ENCODE results near the gene FGF19.
"Not testable (repeated sequence)": the region's sequence is repeated elsewhere in the genome, so short reads cannot be mapped to it uniquely, and the experiment has no call there.

FGF19 gene

GRCh38 chr11:69692422-69692821, 11.4 kb downstream of the FGF19 start:
- Histone ChIP-seq H3K4me1 (ENCODE audit: control insufficient read depth, insufficient read depth, low read length) (no peaks in the 10 kb centered on the region), H3K27me3 (ENCODE audit: control insufficient read depth, insufficient read depth, low read length) (peaks cover 60% of the 10 kb centered on the region), H3K36me3 (ENCODE audit: insufficient read depth, low read length) (no peaks in the 10 kb centered on the region)

GRCh38 chr11:69691463-69691862, 12.4 kb downstream of the FGF19 start:
- Histone ChIP-seq H3K36me3 (ENCODE audit: insufficient read depth, low read length) (no peaks in the 10 kb centered on the region), H3K4me3 (ENCODE audit: low read length) (no peak overlapping the region), H3K9me3 (replicated peaks; ENCODE audit: low read length) (no peaks in the 10 kb centered on the region), H3K4me2 (ENCODE audit: low read length) (no peak overlapping the region), H3K27me3 (ENCODE audit: control insufficient read depth, insufficient read depth, low read length) (peaks cover 51% of the 10 kb centered on the region), H3K9ac (ENCODE audit: low read depth, low read length) (no peak overlapping the region), H3K4me1 (ENCODE audit: control insufficient read depth, insufficient read depth, low read length) (no peaks in the 10 kb centered on the region)

More at GRCh38 chr11:69692422-69692821, 11.4 kb downstream of the FGF19 start:
- Histone ChIP-seq H3K4me2 (ENCODE audit: low read length) (no peak overlapping the region), H3K9me3 (replicated peaks; ENCODE audit: low read length) (no peaks in the 10 kb centered on the region), H3K9ac (ENCODE audit: low read depth, low read length) (no peak overlapping the region), H3K4me3 (ENCODE audit: low read length) (no peak overlapping the region)

DNA sequence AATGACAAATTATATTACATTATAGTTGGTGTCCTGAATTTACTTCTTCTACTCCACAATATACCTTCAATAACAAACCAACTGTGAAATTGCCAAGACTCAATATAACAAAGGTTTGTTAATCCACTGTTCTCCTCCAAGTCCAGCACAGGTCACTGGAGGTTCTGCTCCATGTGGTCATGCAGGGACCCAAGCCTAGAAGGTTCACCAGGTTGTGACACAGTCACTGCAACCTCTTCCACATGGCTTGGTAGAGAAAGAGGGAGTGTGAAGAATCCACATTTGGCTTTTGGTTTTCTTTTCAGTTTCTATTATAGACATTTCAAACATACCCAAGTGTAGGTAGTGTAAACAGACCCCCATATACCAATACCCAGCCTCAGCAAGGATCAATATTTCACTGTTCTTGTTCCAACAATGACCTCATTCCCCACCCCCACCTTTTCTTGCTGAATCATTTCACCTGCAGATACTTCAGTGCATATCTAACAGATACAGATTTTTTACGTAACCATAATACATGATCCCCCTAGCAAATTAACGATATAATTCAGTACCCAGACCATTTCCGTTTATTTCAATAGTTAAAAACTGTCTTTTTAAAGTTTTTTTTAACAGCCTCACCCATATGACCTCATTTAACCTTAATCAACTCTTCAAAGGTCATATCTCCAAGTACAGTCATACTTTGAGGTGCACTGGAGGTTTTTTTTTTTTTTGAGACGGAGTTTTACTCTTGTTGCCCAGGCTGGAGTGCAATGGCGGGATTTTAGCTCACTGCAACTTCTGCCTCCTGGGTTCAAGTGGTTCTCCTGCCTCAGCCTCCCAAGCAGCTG, 14.1 kb downstream of the FGF19 start:
- no peaks in the 10 kb centered on the region for H3K9me3 ChIP-seq (replicated peaks; ENCODE audit: low read length)
- no peak overlapping the region for H3K4me3 ChIP-seq (ENCODE audit: low read length)
- H3K9ac ChIP-seq (ENCODE audit: low read depth, low read length): no peak overlapping the region
- peaks cover 39% of the 10 kb centered on the region for H3K27me3 ChIP-seq (ENCODE audit: control insufficient read depth, insufficient read depth, low read length)
- H3K4me1 ChIP-seq (ENCODE audit: control insufficient read depth, insufficient read depth, low read length): no peaks in the 10 kb centered on the region
- H3K36me3 ChIP-seq (ENCODE audit: insufficient read depth, low read length): no peaks in the 10 kb centered on the region
- no peak overlapping the region for H3K4me2 ChIP-seq (ENCODE audit: low read length)

DNA sequence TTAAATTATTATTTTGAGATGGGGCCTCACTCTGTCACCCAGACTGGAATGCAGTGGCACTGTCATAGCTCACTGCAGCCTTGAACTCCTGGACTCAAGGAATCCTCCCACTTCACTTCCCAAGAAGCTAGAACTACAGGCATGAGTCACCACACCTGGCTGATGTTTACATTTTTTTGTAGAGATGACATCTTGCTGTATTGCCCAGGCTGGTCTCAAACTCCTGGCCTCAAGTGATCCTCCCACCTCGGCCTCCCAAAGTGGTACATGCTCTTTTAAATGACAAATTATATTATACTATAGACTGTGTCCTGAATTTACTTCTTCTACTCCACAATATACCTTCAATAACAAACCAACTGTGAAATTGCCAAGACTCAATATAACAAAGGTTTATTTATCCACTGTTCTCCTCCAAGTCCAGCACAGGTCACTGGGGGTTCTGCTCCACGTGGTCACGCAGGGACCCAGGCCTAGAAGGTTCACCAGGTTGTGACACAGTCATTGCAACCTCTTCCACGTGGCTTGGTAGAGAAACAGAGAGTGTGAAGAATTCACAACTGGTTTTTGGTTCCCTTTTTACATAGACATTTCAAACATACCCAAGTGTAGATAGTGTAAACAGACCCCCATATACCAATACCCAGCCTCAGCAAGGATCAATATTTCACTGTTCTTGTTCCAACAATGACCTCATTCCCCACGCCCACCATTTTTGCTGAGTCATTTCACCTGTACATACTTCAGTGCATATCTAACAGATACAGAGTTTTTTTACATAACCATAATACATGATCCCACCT, 15.7 kb downstream of the FGF19 start:
- peaks cover 26% of the 10 kb centered on the region for H3K27me3 ChIP-seq (ENCODE audit: control insufficient read depth, insufficient read depth, low read length)
- H3K4me2 ChIP-seq (ENCODE audit: low read length); H3K36me3 ChIP-seq (ENCODE audit: insufficient read depth, low read length); H3K9me3 ChIP-seq (replicated peaks; ENCODE audit: low read length); H3K9ac ChIP-seq (ENCODE audit: low read depth, low read length); H3K4me3 ChIP-seq (ENCODE audit: low read length); H3K4me1 ChIP-seq (ENCODE audit: control insufficient read depth, insufficient read depth, low read length): not testable (repeated sequence)

DNA sequence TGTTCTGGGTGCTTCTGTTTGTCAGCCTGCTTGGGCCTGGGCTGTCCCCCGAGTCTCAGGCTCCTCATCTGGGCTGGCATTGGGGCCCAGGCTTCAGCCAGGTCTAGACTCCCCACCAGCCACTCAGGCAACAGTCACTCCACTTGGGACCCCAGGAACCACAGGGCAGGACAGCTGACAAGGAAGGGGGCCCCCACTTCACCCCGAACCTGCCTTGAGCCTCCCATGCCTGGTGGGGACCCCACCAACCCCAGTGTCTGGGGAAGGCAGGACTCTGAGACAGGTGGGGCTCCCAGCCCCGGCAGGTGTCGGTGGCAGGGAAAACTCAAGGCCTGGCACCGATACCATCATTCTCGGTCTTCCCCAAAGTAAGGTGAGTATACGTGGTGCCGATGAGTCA, 17.0 kb downstream of the FGF19 start:
- Histone ChIP-seq H3K27me3 (ENCODE audit: control insufficient read depth, insufficient read depth, low read length) (peaks cover 18% of the 10 kb centered on the region), H3K4me2 (ENCODE audit: low read length) (no peak overlapping the region), H3K9ac (ENCODE audit: low read depth, low read length) (no peak overlapping the region), H3K36me3 (ENCODE audit: insufficient read depth, low read length) (no peaks in the 10 kb centered on the region), H3K4me1 (ENCODE audit: control insufficient read depth, insufficient read depth, low read length) (no peaks in the 10 kb centered on the region), H3K4me3 (ENCODE audit: low read length) (no peak overlapping the region), H3K9me3 (replicated peaks; ENCODE audit: low read length) (no peaks in the 10 kb centered on the region)

GRCh38 chr11:69686452-69686851, 17.4 kb downstream of the FGF19 start:
- no peak overlapping the region for H3K9ac ChIP-seq (ENCODE audit: low read depth, low read length)
- no peak overlapping the region for H3K4me2 ChIP-seq (ENCODE audit: low read length)
- no peaks in the 10 kb centered on the region for H3K9me3 ChIP-seq (replicated peaks; ENCODE audit: low read length)
- H3K4me3 ChIP-seq (ENCODE audit: low read length): no peak overlapping the region
- H3K27me3 ChIP-seq (ENCODE audit: control insufficient read depth, insufficient read depth, low read length): peaks cover 15% of the 10 kb centered on the region
- H3K36me3 ChIP-seq (ENCODE audit: insufficient read depth, low read length): no peaks in the 10 kb centered on the region
- no peaks in the 10 kb centered on the region for H3K4me1 ChIP-seq (ENCODE audit: control insufficient read depth, insufficient read depth, low read length)

DNA sequence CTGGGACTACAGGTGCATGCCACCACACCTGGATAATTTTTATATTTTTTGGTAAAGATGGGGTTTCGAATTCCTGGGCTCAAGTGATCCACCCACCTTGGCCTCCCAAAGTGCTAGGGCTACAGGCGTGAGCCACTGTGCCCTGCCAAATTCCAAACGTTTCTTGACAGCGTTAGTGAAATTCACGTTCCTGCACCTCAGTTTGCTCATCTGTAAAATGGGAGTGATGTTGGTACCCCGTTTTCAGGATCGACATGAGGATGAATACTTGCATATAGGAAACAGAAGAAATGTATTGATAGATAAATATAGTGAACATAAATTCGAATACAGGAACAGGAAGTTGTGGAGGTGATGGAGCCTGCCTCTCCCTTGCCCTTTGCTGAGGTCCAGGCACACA, 18.5 kb downstream of the FGF19 start:
- H3K9ac ChIP-seq (ENCODE audit: low read depth, low read length): no peak overlapping the region
- H3K27me3 ChIP-seq (ENCODE audit: control insufficient read depth, insufficient read depth, low read length): peaks cover 7% of the 10 kb centered on the region
- no peak overlapping the region for H3K4me2 ChIP-seq (ENCODE audit: low read length)
- no peaks in the 10 kb centered on the region for H3K4me1 ChIP-seq (ENCODE audit: control insufficient read depth, insufficient read depth, low read length)
- H3K9me3 ChIP-seq (replicated peaks; ENCODE audit: low read length): no peaks in the 10 kb centered on the region
- H3K36me3 ChIP-seq (ENCODE audit: insufficient read depth, low read length): no peaks in the 10 kb centered on the region
- no peak overlapping the region for H3K4me3 ChIP-seq (ENCODE audit: low read length)

DNA sequence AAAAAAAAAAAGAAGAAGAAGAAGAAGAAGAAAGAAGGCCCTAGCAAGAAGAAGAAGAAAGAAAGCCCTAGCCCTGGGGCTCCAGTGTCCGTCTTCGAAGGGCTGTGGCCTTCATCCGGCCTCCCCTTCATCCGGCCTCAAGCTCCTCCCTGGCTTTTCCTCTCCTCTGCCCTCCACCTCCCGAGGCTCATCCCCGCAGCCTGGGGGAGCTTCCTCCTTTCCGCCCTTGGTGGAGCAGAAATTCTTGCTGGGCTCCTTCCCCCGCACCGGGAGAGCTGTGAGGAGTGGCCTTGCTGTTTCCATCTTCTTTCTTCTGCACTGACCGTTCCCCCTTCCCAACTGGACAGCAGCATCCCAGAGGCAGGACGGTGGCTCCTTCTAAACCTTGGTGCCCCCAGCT, 19.2 kb downstream of the FGF19 start:
- H3K36me3 ChIP-seq (ENCODE audit: insufficient read depth, low read length): no peaks in the 10 kb centered on the region
- no peak overlapping the region for H3K4me3 ChIP-seq (ENCODE audit: low read length)
- no peak overlapping the region for H3K9ac ChIP-seq (ENCODE audit: low read depth, low read length)
- peaks cover 7% of the 10 kb centered on the region for H3K27me3 ChIP-seq (ENCODE audit: control insufficient read depth, insufficient read depth, low read length)
- no peaks in the 10 kb centered on the region for H3K9me3 ChIP-seq (replicated peaks; ENCODE audit: low read length)
- no peak overlapping the region for H3K4me2 ChIP-seq (ENCODE audit: low read length)
- H3K4me1 ChIP-seq (ENCODE audit: control insufficient read depth, insufficient read depth, low read length): no peaks in the 10 kb centered on the region

DNA sequence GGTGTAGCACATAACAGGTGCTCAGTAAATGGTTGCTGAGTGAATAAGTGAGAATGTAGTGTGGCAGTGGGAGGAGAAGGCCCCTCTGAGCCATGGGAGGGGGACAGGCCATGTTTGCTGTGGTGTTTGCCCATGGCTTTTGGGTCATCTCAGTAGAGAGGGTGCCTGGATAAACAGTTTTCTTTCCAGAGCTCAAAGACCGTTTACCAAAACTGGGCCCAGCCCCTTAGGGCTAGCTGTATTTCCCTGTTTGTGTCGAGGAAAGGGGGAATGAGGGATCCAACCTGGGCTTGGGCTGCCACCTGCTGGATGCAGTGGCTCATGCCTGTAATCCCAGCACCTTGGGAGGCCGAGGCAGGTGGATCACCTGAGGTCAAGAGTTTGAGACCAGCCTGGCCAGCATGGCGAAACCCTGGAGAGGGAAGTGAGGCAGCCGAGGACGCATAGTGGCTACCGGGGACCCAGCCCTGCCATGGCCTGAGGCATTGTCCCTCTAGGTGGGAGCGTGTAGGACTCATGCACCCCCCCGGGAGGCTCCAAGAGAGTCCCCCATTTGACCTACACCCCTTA, 20.0 kb downstream of the FGF19 start:
- no peak overlapping the region for H3K4me3 ChIP-seq (ENCODE audit: low read length)
- H3K9me3 ChIP-seq (replicated peaks; ENCODE audit: low read length): no peaks in the 10 kb centered on the region
- H3K36me3 ChIP-seq (ENCODE audit: insufficient read depth, low read length): no peaks in the 10 kb centered on the region
- H3K9ac ChIP-seq (ENCODE audit: low read depth, low read length): no peak overlapping the region
- peaks cover 11% of the 10 kb centered on the region for H3K27me3 ChIP-seq (ENCODE audit: control insufficient read depth, insufficient read depth, low read length)
- no peaks in the 10 kb centered on the region for H3K4me1 ChIP-seq (ENCODE audit: control insufficient read depth, insufficient read depth, low read length)
- H3K4me2 ChIP-seq (ENCODE audit: low read length): no peak overlapping the region

GRCh38 chr11:69682681-69683326, 21.0 kb downstream of the FGF19 start:
- no peak overlapping the region for H3K9ac ChIP-seq (ENCODE audit: low read depth, low read length)
- H3K27me3 ChIP-seq (ENCODE audit: control insufficient read depth, insufficient read depth, low read length): peaks cover 9% of the 10 kb centered on the region
- H3K4me3 ChIP-seq (ENCODE audit: low read length): no peak overlapping the region
- no peaks in the 10 kb centered on the region for H3K9me3 ChIP-seq (replicated peaks; ENCODE audit: low read length)
- no peaks in the 10 kb centered on the region for H3K4me1 ChIP-seq (ENCODE audit: control insufficient read depth, insufficient read depth, low read length)
- no peak overlapping the region for H3K4me2 ChIP-seq (ENCODE audit: low read length)
- no peaks in the 10 kb centered on the region for H3K36me3 ChIP-seq (ENCODE audit: insufficient read depth, low read length)

GRCh38 chr11:69682221-69682620, 21.6 kb downstream of the FGF19 start:
- Histone ChIP-seq H3K4me1 (ENCODE audit: control insufficient read depth, insufficient read depth, low read length) (no peaks in the 10 kb centered on the region), H3K9me3 (replicated peaks; ENCODE audit: low read length) (no peaks in the 10 kb centered on the region), H3K9ac (ENCODE audit: low read depth, low read length) (no peak overlapping the region), H3K4me2 (ENCODE audit: low read length) (no peak overlapping the region), H3K36me3 (ENCODE audit: insufficient read depth, low read length) (no peaks in the 10 kb centered on the region), H3K4me3 (ENCODE audit: low read length) (no peak overlapping the region), H3K27me3 (ENCODE audit: control insufficient read depth, insufficient read depth, low read length) (peaks cover 9% of the 10 kb centered on the region)

Data from skeletal muscle satellite cell (primary cell).